ENCODE data around the gene ARHGEF28.

DNA sequence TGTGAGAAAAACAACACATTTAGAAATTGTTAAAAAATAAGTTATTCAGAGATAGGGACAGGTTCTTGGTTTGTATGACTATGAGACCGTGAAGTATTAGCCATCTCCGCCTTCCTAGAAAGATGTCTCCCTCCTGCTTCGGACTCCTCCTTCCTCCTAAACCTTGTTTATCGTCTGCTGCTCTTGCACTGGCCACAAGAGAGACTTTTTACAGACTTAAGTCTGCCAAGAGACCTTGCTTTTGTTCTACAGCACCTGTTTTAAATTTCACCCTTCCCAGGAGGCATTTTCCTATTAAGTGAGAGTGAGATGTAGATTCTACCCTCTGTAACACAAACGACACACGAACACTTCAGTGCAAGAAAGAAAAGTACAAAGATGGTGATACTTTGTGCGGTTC, 274.6 kb downstream of the ARHGEF28 start:
- TF ChIP-seq, protein P1, sequence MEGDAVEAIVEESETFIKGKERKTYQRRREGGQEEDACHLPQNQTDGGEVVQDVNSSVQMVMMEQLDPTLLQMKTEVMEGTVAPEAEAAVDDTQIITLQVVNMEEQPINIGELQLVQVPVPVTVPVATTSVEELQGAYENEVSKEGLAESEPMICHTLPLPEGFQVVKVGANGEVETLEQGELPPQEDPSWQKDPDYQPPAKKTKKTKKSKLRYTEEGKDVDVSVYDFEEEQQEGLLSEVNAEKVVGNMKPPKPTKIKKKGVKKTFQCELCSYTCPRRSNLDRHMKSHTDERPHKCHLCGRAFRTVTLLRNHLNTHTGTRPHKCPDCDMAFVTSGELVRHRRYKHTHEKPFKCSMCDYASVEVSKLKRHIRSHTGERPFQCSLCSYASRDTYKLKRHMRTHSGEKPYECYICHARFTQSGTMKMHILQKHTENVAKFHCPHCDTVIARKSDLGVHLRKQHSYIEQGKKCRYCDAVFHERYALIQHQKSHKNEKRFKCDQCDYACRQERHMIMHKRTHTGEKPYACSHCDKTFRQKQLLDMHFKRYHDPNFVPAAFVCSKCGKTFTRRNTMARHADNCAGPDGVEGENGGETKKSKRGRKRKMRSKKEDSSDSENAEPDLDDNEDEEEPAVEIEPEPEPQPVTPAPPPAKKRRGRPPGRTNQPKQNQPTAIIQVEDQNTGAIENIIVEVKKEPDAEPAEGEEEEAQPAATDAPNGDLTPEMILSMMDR (IDR thresholded peaks at IDR 0.05), result no peak
- no peak for TF ChIP-seq EZH2phosphoT487 (IDR thresholded peaks at IDR 0.05)
- no peak for TF ChIP-seq EZH2 (IDR thresholded peaks at IDR 0.05)
